Fibroblast of gingiva (primary cell): Measurements from ENCODE around the gene FGF1.

ENCODE experiments used
- DNase-seq: peaks from one replicate; pipeline ENCODE4 v3.0.0-alpha.2; 2011; ENCODE audit warnings: low read depth

The FGF1 gene

DNA sequence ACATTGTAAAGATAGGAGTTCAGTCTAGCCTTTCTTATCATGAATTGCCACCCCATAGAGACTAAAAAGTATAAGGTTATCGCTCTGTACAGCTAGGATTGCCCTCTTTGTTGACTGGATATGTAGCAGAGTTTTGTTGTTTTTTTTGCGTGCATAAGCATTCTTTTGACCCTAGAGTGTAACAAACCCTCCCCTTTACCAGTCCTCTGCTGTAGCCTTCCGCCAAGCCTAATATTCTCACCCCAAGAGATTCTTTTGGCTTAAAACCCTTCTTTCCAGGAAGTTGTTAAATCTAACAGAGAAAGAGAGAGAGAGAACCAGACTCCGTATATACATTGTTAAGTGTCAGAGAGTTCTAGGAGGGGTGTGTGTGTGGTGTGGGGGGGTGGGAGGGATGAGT lies 113.9 kb downstream of the FGF1 start:
- no peak for DNase-seq

DNA sequence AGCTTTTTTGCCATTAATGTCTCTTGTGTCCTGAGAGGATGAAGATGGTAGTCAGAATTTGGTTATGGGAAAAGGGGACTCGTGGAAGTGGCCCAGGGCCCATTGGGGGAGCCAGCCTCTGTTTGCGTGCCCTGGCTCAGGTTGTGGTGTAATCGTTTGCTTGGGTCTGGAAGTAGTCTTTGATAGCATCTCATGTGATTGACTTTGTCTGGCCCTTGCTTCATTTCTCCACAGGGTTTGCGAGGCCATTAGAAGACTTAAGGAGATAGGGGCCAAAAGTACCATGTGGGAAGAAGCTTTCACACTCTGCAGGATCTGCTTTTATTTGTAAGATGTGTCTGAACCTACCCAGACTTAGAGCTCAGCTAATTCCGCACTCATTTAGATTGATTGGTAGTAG lies 114.5 kb downstream of the FGF1 start:
- no peak for DNase-seq

DNA sequence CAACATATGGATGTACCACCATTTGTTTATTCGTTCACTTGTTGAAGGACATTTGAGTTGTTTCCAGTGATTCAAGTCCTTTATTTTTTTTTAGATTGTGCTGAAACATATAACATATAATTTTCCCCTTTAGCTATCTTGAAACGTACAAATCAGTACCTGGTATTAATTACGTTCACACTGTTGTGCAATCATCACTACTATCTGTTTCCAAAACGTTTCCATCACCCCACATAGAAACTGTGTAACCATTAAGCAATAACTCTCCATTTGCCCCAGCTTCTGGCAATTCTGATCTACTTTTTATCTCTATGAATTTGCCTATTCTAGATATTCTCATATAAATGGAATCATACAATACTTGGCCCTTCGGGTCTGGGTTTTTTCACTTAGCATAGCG lies 116.0 kb downstream of the FGF1 start:
- DNase-seq = peak; percentile 56

GRCh38 chr5:142568996-142569335 lies 116.9 kb downstream of the FGF1 start:
- no peak for DNase-seq

DNA sequence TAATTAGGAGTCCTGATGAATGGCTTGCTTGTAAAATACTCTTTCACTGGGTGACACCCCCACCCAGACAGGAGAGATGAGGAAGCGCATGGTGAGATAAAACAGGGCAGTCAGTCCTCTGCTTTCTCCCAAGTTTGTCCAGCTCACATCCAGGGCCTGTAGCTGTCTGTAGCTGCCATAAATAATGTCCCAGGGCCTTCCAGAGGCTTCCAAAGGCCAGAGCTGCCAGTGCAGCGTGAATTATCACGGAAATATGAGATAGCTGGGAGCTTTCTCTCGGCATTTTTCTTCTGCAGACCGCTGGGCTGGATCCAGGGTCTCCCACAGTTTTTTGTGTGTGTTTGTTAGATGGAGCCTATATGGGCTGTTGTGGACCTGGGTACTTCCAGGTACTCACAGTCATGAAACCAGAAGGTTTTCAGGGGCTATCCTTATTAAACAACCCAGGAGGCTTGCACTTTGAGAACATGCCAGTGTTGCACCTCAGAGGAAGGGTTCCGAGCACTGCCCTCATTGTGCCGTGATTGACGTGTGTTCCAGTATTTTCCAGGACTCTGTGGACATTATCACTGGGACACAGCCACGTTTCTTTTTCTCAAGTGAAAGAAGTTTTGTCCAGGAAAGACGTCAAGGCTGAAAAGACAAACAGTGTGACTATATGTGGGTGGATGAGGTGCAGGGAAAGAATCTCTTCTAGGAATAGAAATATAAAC lies 117.5 kb downstream of the FGF1 start:
- DNase-seq = no peak

- DNase-seq = peak; percentile 29
Measured at GRCh38 chr5:142561486-142562097, 124.3 kb downstream of the FGF1 start.

- DNase-seq = no peak
Measured at GRCh38 chr5:142561029-142561428, 124.9 kb downstream of the FGF1 start.

DNA sequence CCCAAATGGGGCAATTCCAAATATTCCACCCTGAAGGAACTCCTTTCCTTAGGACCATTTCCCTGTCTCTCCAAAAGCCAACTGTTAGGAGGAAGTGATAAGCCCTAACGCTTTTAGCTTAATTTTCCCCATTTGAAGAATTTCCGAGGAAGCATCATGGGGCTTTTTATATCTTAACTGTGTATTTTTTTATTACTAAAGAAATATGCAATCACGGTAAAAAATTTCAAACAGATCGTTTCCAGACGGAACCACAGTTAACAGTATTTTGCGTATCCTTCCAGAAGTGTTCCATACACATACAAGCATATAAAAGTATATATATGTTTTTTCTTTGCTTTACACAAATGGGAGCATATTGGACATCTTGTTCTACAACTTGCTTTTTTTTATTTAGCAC lies 133.8 kb downstream of the FGF1 start:
- DNase-seq = no peak

GRCh38 chr5:142551338-142552067 lies 134.4 kb downstream of the FGF1 start:
- no peak for DNase-seq

GRCh38 chr5:142550471-142550870 lies 135.4 kb downstream of the FGF1 start:
- DNase-seq = no peak

DNA sequence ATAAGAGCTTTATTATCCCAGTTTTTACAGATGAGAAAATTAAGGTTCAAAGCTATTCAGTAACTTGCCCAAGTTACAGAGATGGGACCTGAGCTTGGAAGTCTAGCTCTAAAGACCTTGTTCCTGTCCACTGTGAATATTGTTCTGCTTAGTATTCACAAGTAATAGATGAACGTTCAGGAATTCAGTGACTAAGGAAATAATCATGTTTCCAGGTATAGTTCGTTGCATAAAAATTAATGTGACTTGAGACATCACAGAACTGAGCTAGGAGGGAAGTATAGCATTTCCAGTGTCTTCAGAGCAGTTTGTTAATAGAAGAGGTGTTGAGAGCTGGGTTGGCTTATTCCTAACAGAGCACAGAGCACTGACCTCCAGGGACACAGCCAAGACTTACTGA lies 136.1 kb downstream of the FGF1 start:
- DNase-seq = no peak

GRCh38 chr5:142548739-142549275 lies 137.1 kb downstream of the FGF1 start:
- DNase-seq = peak; percentile 92

DNA sequence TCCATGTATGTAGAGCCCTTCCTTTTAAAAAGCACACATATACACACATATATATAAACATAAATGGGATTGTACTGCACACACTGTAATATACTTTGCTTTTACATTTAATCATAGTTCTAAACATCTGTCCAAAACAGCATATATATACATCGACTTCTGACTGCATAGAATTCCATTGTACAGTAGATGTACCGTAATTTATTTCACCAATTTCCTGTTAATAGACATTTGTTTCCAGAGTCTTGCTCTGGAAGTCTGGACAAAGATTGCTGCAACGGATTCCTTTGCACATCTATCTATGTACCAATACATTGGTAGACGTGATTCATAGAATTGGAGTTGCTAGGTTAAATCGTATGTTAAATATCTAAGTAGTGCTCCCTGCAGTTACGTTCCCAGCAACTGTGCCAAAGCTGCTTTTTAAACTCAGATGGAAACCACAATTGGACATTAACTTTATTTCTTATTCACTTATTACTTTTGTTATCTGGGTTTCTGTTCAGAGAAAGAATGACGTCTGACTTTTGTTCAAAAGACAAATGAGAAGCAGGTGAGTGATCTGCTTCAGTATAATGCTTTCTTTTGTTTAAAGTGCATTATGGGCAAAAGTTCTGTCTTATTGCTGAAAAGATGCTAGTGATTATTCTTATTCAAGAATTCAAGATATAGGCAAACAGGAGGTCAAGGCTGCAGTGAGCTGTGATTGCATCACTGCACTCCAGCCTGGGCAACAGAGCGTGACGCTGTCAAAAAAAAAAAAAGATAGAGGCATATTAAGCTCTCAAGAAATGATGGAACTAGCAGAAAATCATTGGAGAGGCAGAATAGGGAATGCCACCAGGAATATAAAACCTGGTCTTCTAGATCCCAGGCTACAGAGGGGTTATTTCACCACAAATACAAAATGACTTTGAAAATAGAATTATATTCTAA lies 138.2 kb downstream of the FGF1 start:
- no peak for DNase-seq

DNA sequence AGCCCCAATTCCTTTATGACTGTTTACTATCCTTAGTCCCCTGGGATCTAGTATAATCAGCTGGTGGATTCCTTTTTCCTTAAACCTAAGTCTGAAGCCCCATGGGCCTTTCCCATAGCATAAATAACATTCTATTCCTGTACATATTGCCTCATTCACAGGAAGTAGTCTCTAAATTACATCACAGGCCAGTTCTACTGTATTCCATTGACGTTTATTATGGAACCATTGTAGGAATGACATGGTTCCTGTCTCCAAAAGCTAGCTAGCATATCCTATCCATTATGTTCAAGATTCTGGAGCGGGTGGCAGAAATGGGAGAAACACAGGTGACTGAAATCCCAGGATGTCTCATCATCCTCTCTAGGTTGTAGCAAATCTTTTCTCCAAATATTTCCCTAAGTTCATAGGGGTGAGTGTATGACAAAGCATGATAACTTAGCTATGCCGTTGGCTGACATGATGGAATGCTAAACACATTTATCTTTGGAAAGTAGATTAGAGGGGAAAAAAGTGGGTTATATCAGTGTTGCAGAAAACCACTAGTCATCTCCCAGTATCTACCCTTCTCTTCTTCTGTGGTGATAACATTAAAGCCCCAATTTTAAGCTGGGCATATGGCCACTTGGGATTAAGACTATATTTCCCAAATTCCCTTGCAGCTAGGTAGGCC lies 140.1 kb downstream of the FGF1 start:
- DNase-seq = peak; percentile 55

GRCh38 chr5:142544946-142545649 lies 140.8 kb downstream of the FGF1 start:
- no peak for DNase-seq

DNA sequence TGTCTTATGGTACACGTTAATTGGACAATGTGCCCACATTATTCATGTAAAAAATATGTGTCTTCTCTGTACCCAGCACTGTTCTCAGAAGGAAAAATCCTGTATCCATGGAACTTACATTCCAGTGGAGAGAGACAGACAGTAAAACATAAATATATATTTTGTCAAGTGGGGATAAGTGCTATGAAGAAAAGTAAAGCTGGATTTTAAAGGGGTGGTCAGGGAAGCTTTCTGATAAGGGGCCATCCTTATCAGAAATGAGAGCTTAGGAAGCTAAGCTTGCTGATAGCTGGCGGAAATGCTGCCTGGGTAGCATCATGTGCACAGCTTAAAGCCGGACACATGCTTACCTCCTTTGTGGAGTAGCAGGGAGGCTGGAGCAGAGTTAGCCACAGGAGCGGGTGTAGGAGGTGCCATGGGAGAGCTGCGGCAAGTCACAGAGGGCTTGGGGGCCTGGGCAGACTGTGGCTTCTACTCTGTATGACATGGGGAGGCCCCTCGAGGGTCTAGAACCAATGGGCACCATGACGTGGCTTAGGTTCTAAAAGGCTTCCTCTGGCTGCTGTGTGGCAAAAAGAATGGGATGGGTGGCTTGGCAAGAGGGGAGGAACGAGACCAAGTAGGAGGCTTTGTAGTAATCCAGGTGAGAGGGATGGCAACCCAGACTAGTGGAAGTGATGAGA lies 141.7 kb downstream of the FGF1 start:
- no peak for DNase-seq

GRCh38 chr5:142542906-142543305 lies 143.0 kb downstream of the FGF1 start:
- DNase-seq = peak; percentile 45
